Measurements from ENCODE around the gene PTGER3. TPM values are rescaled to one million over a fixed set of nuclear protein-coding genes. Genes with fewer than 3 reads are reported as not detected.
A peak's percentile ranks its signal among the peaks of the same experiment; 100 is the strongest.

PTGER3 gene
- 6.0 TPM for total RNA-seq

DNA sequence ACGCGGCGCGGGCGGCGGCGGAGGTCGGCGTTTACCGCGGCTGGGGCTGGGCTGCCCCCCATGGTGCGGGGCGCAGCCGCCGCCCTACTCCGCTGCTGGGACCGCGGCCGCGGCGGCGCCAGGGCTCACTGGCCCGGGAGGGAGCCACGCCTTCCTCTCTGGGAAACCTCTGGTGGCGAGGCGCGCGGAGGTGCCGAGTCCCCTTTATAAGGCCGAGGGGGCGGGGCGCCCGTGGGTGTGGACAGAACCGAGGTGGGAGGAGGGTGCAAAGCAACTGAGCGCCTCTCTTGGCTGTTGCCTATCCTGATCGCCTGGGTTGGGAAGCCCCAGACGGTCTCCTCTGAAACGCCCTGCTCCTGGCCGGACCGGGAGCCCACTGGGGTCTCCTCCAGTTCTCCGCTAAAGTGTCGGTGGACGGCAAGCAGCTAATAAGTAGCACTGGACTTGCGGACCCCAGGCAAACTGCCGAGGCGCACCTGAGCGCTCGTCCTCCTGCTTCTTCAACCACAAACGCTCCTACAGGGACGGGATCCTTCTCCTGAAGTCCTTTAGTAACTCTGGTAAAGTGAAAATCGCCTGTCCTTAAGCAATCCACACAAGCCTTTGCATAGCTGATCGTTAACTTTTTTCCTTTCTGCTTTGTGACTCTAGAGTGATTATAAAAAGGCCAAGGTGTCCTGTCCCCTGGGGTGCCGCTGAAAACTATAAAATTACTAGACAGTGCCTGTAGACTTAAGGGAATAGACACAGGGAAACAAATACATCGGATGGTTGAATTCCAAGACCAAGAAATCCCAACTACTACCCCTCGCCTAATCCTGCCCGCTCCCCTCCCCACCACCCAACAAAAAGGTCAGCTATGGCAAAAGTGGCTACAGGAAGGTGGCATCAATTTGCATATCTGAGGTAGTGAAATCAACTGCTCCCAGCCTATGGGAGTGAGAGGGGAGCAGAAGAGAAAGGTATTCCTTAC lies at the start of gene PTGER3:
Gene PTGER3 (minus strand): TSS at position 182 of the 973 bp plus-strand sequence. CDS start 239 bp downstream, outside the sequence.
- peak; percentile 61 for DNase-seq (ENCODE audit: low spot score)

DNA sequence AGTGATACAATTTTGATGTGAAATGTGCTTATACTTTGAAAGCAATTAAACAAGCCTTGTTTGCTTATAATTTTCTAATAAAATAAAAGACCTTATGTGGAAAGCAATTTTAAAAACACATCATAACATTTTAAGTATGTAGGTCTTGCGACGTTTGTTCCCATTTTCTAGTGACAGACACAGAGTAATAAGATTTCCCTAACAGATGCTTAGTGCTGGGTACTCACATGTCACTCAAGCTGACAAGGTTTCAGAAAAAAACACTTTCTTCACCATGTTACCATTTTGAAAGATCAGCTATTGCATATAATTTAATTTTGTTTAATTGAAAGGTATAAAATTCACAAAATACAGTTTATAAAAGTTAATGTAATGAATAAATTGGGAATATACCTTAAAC lies 47.3 kb upstream of the PTGER3 start:
- DNase-seq (ENCODE audit: low spot score), result no peak

DNA sequence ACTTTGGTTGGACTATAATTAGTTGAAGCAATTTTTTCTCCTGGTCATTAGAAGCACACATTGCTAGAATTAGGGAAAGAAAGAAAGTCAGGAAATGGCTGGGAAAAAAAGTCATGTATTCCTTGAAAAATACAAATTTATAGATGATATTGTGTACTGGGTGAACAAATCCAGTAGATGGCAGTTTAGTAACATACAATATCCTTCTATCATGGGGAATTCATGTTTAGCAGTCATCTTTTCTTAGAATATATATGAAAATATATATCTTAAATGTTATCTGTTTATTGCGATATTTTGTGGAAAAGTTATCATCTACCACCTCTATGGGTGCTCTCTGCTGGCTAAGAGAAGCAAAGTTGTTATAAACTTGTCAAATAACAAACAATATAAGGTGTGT lies 46.3 kb upstream of the PTGER3 start:
- DNase-seq (ENCODE audit: low spot score), result no peak

DNA sequence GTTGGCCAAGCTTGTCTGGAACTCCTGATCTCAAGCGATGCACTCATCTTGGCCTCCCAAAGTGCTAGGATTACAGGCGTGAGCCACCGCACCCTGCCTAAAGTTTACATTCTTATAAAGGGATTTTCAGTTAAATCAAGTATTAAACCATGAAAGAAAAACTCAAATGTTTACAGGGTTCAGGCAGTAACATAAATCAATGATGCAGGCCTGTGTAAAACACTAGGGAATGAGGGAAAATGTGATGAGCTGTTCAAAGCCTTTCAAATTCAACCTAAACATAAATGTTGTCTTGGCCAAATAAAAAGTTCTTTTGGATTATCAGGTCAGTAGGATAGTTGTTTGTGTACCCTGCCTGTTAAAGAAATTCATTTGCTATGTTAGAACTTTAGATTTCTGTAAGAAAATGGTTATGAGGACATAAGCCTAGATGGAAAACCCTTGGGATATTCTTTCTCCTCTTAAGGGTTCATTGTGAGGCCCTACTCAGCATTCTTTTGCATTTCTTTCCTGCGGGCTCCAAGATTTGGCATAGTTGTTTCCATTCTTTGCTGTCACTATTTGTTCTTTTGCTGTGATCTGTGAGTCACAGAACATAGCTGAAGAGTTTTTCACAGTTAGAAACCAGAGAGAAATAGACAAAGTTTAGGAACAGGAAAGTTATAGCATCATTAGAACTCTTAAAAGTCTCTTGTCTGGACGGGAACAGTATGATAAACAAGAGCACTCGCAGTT lies 42.1 kb upstream of the PTGER3 start:
- no peak for DNase-seq (ENCODE audit: low spot score)

DNA sequence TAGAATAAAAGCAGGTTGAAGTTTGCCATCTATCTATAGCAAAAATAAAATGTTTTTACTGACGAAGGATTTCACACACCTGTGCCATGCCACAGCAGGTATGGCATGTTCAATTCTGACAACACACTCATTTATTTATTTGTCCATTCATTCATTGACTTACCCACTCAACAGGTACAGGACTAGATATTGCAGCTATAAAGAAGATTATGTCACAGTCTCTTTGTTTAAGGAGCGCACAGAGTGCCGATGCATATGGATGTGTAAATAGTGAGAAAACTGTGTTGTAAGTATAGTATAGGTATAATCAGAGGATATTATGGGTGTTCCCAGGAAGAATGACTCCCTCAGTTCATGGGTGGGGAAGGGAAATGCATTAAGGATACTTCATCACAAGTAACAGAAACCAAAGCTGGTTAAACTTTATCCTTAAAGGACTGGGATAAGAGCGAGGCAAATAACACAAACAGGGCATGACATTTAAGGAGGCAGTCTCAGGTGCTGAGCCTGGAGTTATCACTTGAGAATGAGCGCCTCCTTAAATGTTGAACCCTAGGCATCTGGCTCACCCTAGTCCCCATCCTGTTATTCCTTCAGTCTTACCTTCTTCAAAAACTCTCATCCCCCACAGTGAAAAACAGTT lies 41.1 kb upstream of the PTGER3 start:
- no peak for DNase-seq (ENCODE audit: low spot score)

DNA sequence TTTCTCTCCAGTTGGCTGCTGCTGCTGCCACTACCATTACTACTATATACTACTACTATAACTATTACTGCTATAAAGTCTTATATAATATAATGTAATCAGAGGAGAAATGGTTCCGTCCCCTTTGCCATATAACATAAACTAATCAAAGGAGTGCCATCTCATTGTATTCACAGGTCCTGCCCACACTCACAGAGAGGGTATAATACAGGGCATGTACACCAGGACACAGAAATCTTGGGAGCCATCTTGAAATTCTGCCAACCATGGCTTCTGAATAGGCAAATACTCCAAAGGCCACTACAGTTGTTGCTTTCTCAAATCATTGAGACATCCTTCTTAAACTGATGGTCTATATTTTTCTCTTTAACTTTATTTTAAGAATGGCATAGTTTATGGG lies 40.1 kb upstream of the PTGER3 start:
- DNase-seq (ENCODE audit: low spot score), result no peak

DNA sequence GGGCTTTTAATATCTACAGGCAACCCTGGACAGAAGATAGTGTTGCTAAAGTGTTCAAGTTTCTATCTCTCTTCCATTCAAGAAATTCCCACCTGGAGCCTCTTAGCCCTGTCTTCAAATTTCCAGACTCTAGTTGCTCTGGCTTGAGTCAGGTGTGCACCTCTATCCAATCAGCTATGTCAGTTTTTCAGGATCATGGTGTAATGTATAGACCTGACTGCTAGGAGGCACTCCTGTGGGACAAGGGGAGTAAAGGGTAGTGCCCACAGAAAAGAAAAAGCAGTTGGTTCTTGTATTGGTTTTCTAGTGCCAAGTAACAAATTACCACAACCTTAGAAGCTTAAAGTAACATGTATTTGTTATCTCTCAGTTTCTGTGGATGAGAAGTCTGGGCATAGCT lies 39.4 kb upstream of the PTGER3 start:
- no peak for DNase-seq (ENCODE audit: low spot score)

DNA sequence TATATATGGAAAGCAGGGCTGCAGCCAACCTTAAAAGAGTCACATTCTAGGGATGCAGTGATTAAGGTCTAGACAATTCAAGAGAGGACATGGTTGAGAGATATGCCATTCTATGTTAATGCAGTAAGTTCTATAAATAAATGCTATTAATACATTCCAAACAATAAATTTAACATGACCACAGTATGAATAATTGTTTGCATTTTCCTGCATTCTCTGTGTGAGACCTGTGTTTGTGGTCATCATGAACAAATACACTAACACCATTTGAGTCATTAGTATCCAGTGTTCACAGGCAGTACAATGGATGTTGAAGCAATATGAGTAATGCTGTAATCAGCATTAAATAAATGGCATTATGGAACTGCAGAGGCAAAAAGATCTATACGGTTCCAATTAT lies 38.7 kb upstream of the PTGER3 start:
- no peak for DNase-seq (ENCODE audit: low spot score)

DNA sequence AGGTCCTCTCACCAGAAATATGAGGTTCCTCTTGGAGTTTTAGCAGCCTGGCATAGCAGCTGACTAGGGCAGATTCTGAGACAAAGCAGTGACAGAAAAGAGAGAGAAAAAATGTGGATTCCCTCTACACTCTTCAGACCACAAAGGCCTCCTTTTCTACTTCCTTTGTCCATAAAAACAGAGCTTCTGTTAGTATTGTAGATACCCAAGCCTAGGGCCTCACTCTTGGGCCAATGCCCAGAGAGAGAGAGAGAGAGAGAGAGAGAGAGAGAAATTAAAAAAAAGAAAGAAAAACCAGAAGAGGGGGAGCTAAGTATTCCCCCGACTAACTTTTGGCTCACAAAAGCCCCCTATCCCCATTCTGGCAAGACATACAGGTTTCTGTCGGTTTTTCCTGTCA lies 35.7 kb upstream of the PTGER3 start:
- no peak for DNase-seq (ENCODE audit: low spot score)

DNA sequence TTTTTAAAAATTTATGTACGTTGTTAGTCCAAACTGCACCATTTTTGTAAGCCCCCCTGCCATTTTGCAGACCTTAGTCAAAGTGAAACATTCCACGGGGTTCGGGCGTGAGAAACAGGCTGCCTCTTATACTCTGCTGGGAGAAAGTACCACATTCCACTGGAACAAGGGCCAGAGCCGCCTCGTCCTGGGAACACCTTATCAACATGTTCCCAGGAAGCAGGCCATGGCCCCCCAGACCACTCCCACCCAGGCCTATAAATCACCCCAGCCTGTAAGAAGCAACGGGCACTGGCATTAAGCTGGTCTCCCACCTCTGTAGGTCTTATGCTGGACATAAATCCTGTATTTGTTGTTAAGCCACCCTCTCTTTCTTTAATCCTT lies 34.1 kb upstream of the PTGER3 start:
- DNase-seq (ENCODE audit: low spot score), result no peak

DNA sequence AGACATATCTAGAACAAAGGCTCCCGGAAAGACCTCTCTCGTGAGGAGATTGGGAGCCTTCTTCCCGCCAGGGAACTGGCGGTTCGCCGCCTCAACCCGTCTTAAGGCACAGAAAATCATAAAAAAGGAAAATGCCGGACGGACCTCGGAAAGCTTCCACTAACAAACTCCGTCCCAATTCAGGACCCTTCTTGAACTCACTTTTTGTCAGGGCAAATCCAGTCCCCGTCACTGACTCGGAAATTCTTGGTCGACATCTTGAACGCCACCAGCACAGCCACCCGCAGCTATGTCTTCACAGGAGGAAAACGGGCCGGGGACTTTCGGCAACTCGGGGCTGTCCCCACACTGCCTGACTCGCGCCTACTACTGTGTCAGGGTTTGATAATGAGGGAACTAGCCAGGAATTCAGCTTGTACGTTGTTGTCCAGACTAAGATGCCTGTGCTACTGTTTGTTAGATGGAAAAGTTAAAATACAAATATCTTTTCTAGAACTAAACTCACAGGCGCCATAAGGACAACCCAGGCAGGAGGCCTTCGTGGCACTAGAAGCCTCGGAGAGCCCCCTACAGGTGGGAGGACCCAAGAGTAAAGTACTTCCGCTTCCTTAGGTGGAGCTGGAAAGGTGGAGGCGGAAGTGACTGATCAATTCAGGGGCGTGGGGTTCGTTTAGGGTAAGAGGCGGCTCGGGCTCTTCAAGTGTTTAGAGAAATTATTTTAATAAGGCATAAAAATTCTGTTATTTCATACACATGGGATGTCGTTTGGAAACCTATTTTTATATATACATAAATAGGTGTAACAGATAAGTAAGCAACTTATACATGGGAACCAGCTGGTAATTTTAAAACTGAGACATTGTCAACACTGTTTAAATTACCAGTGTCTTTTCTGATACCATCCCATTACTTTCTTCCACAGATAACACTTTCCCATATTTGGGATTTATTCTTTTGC lies 33.4 kb upstream of the PTGER3 start, which contains the start of gene ZRANB2:
Gene ZRANB2 (minus strand): TSS at position 297 of the 958 bp plus-strand sequence. CDS start 40 bp downstream, at position 257.
- peak; percentile 94 for DNase-seq (ENCODE audit: low spot score)

DNA sequence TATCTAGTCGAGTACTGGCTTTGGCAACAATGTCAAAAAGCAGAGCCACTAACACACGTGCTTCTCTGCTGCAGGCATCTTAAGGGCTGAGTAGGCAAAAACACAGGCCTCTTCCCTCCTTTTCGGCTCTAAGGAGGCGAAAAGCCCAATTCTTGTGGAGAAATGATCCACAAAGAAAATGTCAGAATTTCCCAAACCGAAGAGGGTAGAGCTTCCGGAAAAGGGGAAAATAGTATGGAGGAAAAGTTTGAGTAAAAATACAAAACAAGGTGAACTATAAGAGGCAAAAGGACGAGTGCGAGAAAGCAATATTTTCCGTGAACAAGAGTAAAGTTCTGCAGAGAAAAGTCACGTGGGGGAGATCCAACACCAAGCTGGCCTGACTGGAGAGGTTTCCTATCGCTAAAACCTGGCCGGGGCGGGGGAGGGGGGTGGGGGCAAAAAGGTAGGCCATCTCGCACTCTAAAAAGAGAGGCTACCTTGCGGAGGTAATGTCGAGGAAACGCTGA lies 32.7 kb upstream of the PTGER3 start:
- no peak for DNase-seq (ENCODE audit: low spot score)

DNA sequence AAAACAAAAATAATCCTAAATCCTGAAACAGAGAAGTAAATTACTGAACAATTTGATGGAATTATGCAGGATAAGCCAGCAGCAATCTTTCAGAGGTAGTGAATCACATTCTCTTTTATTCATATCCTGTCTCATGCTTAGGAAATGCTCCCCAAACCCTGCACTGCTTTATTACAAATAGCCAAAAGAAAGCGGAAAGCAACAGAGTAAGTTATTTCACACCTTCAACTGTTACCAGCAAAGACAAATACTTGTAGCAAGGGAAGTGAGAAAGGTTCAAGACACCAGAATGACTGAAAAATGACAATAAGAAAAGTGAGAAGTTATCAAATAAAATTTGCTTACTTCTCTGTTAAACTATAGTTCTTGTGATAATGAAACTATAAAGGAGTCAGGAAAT lies 27.1 kb upstream of the PTGER3 start:
- DNase-seq (ENCODE audit: low spot score), result no peak

DNA sequence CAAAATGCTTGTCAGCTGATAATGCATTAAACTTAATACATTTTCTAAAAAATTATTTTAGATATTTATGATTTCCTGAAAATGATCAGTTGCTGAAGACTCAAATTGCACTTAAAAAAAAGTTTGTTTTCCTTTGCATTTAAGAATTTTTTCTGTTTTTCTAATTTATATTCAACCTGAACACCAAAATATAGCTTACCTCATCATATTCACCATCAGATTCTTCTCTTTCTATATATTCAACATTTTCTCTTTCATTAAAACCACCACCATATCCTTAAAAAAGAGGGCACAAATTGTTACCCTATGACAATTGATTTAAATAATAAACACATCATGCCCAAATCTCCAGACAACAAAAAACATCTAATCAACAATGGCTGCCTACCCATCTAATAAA lies 24.7 kb upstream of the PTGER3 start:
- no peak for DNase-seq (ENCODE audit: low spot score)

DNA sequence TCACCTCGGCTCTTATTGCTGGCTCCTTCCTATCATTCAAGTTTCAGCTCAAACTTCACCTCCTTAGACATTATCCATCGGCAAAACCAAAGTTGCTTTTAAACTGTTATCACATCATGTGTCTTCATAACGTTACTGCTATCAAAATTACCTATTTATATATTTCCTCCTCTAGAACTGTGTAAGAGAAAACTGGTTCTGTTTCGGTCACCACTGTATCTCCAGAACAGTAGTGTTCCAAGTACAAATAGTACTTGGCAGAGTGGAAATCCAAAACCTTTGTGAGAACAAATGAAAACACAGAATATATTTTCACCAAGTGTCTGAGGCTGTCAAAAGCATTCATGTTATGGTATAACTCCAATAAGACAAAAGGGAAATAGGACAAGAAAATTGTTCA lies 24.1 kb upstream of the PTGER3 start:
- DNase-seq (ENCODE audit: low spot score), result no peak

DNA sequence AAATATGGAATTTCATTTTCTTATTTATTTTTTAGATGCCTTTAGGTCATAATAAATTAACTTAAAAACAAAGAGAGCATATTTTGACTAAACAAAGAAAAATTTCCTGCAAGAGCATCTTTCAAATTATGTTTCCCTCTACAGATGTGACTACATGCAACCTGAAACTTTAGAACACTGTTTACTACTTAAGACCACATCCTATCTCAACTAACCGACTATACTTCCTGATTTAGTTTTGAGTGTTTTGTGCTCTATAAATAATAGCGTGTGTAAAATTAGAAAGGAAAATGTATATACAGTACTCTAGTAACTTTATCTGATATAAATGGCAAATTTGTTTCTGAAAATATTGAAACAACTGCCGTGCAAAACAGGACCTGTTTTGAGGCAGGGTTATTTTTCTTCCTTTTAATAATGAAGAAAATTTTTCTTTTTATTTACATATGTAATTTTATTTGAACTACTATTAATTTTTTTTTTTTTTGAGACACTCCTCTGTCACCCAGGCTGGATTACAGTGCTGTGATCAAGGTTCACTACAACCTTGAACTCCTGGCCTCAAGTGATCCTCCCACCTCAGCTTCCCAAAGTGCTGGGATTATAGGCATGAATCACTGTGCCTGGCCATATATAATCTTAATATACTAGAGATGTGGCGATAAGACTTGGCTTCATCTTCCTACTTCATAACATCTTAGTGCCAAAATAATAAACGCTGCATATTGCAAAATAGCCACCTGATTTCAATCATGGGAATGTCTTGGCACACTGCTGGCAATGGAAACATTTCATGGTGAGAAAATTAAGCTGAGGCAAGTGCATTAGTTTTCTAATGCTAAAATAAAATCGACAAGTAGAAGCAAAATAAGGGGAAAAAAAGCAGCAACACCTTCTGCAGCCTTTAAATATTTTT lies 21.0 kb upstream of the PTGER3 start:
- no peak for DNase-seq (ENCODE audit: low spot score)

DNA sequence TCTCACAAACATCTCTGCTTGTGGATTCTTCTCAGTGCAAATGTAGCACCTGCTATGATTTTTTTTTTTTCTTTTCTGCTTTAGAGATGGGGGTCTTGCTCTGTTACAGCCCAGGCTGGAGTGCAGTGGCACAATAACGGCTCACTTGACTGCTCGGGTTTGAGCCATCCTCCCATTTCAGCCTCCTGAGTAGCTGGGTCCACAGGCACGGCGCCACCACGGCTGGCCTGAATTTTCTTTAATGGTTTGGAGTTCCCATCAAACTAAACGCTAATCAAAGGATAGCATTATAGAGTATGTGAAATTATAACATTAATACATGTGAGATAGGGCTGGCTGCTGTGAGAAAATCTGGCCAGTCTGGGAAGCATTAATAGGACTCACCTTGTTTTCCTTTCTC lies 7.2 kb upstream of the PTGER3 start:
- DNase-seq (ENCODE audit: low spot score), result no peak

DNA sequence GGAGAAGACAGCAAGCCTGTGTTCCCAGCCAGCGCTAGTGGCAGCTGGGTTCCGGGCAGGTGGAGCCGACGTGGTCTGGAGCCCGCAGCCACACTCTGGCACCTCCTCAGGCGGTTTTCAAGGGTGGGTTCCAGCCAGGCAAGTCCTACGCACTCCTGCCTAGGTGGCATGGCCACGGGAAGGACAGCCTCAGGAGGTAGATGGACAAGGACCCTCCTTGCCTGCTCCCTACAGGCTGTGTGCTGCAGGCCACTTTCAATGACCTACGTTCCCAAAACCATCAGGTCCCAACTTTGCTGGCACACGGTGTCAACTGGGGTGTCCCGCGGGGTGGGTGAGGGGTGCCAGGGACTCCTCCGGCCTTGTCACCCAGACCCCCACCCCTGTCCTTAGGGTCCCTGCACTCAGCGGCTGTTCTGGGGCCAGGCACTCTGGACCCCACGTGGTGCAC lies 6.7 kb upstream of the PTGER3 start:
- no peak for DNase-seq (ENCODE audit: low spot score)

DNA sequence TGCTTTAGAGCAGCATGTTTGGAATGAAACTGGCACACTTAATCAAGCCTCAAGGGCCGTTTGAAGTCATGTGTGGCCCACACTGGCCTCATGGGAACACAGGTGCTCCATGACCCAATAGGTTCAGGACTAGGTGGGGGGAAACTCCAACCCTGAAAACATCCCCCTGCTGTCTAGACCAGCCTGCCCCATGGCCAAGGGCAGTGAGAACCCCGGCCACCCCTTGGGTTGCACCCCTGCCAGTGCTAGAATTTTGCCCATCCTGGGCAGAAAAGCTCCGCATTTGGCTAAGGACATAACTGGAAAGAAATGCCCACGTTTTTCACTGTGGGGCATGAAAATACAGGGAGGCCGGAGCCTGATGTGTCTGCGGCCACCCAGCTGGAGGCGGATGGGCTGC lies 6.1 kb upstream of the PTGER3 start:
- no peak for DNase-seq (ENCODE audit: low spot score)

DNA sequence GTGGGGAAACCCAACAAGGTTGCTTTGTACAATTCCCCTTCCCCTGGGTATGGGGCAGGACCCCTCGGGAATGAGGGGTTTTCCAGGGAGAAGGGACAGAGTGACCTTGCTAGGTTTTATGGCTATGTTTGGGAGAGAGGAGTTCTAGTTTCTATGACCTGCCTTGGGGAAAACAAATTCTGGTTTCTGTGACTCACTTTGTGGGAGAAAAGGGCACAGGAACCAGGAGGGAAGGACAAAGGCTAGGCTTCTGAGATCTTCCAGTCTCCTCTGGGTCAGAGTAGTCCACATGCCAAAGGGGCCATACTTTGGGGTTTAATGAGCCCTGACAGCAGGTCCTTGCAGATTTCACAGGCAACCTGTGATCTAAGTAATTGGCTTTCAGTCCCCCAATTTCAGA lies 5.5 kb upstream of the PTGER3 start:
- DNase-seq (ENCODE audit: low spot score), result no peak

Measured in ureter (tissue), 1 donor.